ENCODE results near the gene TP53BP2.

TP53BP2 gene

GRCh38 chr1:223763881-223764280, 81.9 kb downstream of the TP53BP2 start:
- DNase-seq: no peak

GRCh38 chr1:223763251-223763650, 82.5 kb downstream of the TP53BP2 start:
- DNase-seq: no peak

- DNase-seq: no peak
Observed at GRCh38 chr1:223761411-223761810, 84.3 kb downstream of the TP53BP2 start.

- DNase-seq: no peak
Observed at GRCh38 chr1:223760833-223761232, 84.9 kb downstream of the TP53BP2 start.

GRCh38 chr1:223759273-223759672, 86.5 kb downstream of the TP53BP2 start:
- DNase-seq: no peak

- no peak for DNase-seq
Observed at GRCh38 chr1:223758734-223759133, 87.0 kb downstream of the TP53BP2 start.

- DNase-seq: no peak
Observed at GRCh38 chr1:223756806-223757700, 88.7 kb downstream of the TP53BP2 start.

GRCh38 chr1:223755992-223756775, 89.6 kb downstream of the TP53BP2 start:
- DNase-seq: no peak

GRCh38 chr1:223755432-223755792, 90.3 kb downstream of the TP53BP2 start:
- no peak for DNase-seq

GRCh38 chr1:223754681-223755431, 90.9 kb downstream of the TP53BP2 start:
- no peak for DNase-seq

GRCh38 chr1:223752721-223753515, 92.8 kb downstream of the TP53BP2 start:
- DNase-seq: no peak

- DNase-seq: no peak
Observed at GRCh38 chr1:223751696-223752095, 94.1 kb downstream of the TP53BP2 start.

GRCh38 chr1:223750730-223751570, 94.8 kb downstream of the TP53BP2 start:
- DNase-seq: no peak

- peak; percentile 85 for DNase-seq
Observed at GRCh38 chr1:223748773-223749733, 96.7 kb downstream of the TP53BP2 start.

- DNase-seq: no peak
Observed at GRCh38 chr1:223748405-223748772, 97.4 kb downstream of the TP53BP2 start.

- DNase-seq: no peak
Observed at GRCh38 chr1:223747838-223748335, 97.9 kb downstream of the TP53BP2 start.

- DNase-seq: no peak
Observed at GRCh38 chr1:223745731-223746130, 100.0 kb downstream of the TP53BP2 start.

GRCh38 chr1:223742856-223743517, 102.8 kb downstream of the TP53BP2 start:
- no peak for DNase-seq

- DNase-seq: no peak
Observed at GRCh38 chr1:223741861-223742260, 103.9 kb downstream of the TP53BP2 start.
